Fibroblast of lung (primary cell): ENCODE measurements around the gene HM13. TPM values are rescaled to one million over a fixed set of nuclear protein-coding genes. Genes with fewer than 3 reads are reported as not detected.

Experiments used
- DNase-seq, 2 donors: peaks; one replicate each; pipeline versions ENCODE4 v3.0.0 to v3.0.0-alpha.2; 2010; ENCODE audit warnings: low read depth in 2 of 2
- H2AFZ ChIP-seq: 2 replicates; pipeline ENCODE4 v1.5.1; 2012; ENCODE audit warnings: low read length, control low read depth, inconsistent platforms
- H3K27ac ChIP-seq: 2 replicates; pipeline ENCODE4 v1.5.1; 2011; ENCODE audit warnings: low read length, control low read depth; ENCODE audit not compliant: insufficient read depth
- H3K27me3 ChIP-seq: 2 replicates; pipeline ENCODE4 v1.5.1; 2011; ENCODE audit warnings: mild to moderate bottlenecking, low read length; ENCODE audit not compliant: control insufficient read depth, insufficient read depth
- H3K36me3 ChIP-seq: 2 replicates; pipeline ENCODE4 v1.5.1; 2011; ENCODE audit warnings: low read length; ENCODE audit not compliant: control insufficient read depth, insufficient read depth
- H3K4me1 ChIP-seq: 2 replicates; pipeline ENCODE4 v1.5.1; 2011; ENCODE audit warnings: low read length; ENCODE audit not compliant: control insufficient read depth, insufficient read depth; ENCODE audit errors: extremely low read depth
- H3K4me2 ChIP-seq: 2 replicates; pipeline ENCODE4 v1.5.1; 2011; ENCODE audit warnings: low read length, control low read depth; ENCODE audit not compliant: insufficient read depth; ENCODE audit errors: extremely low read depth
- H3K4me3 ChIP-seq, 4 experiments: fragments of 200-600 bp in 1 of 4; sonication (generic) in 1 of 4; replicated peaks in 1 of 4; 2 replicates each; pipeline ENCODE4 v1.5.1; 2011 to 2016; ENCODE audit warnings: low read length in 4 of 4, low read depth in 3 of 4, mild to moderate bottlenecking in 3 of 4, control low read depth in 2 of 4, inconsistent platforms in 1 of 4, mixed read lengths in 1 of 4; ENCODE audit not compliant: insufficient read depth in 1 of 4; ENCODE audit errors: control extremely low read depth in 1 of 4
- H3K79me2 ChIP-seq: 2 replicates; pipeline ENCODE4 v1.5.1; 2012; ENCODE audit warnings: mild to moderate bottlenecking, low read length, inconsistent platforms; ENCODE audit not compliant: control insufficient read depth, insufficient read depth
- H3K9ac ChIP-seq: 2 replicates; pipeline ENCODE4 v1.5.1; 2011; ENCODE audit warnings: mild to moderate bottlenecking, low read length, control low read depth; ENCODE audit not compliant: insufficient read depth
- H3K9me3 ChIP-seq: 2 replicates; pipeline ENCODE4 v1.5.1; 2012; ENCODE audit warnings: low read depth, low read length; ENCODE audit not compliant: control insufficient read depth, insufficient read depth
- H4K20me1 ChIP-seq: 2 replicates; pipeline ENCODE4 v1.5.1; 2011; ENCODE audit warnings: low read length; ENCODE audit not compliant: control insufficient read depth, insufficient read depth; ENCODE audit errors: extremely low read depth
- EZH2 ChIP-seq: IDR thresholded peaks from 2 replicates; pipeline ENCODE4 v1.5.1; 2012; ENCODE audit warnings: low read length, control low read depth, mild to moderate bottlenecking; ENCODE audit errors: missing control alignments
- polyA plus RNA-seq, 2 donors: library from polyadenylated mRNA; depleted of rRNA in 1 of 2; stranded (reverse) in 1 of 2; unstranded in 1 of 2; fragments of >200 nt; gene quantifications; 2 replicates each; pipeline ENCODE4 v1.2.1, GENCODE V29; 2011 to 2012; ENCODE audit warnings: missing spikeins in 1 of 2
- total RNA-seq: library from RNA; depleted of rRNA; stranded (reverse); fragments of >200 nt; gene quantifications from 2 replicates; pipeline ENCODE4 v1.2.1, GENCODE V29; 2014
- TF ChIP-seq, protein P1 (sequence below), 2 donors: IDR thresholded peaks in 1 of 2; conservative IDR thresholded peaks in 1 of 2; 1 replicate in 1 of 2; 2 replicates in 1 of 2; pipeline ENCODE4 v1.5.1; 2011 to 2012; ENCODE audit warnings: low read length in 2 of 2, control low read depth in 1 of 2, inconsistent platforms in 1 of 2, low read depth in 1 of 2, mild to moderate bottlenecking in 1 of 2

Gene HM13
- total and polyA plus RNA-seq, 2 donors (not counting 1 experiment from before 2014, with no cell fraction given), result 52.5 to 157 TPM

- no peaks in the 10 kb centered on the region for H3K27me3 ChIP-seq
- H3K9ac ChIP-seq, result peak overlapping the region; percentile 59
- H3K27ac ChIP-seq, result peak overlapping the region; percentile 91
- no peak overlapping the region for H2AFZ ChIP-seq
- TF ChIP-seq EZH2, result no peak
- TF ChIP-seq, protein P1, sequence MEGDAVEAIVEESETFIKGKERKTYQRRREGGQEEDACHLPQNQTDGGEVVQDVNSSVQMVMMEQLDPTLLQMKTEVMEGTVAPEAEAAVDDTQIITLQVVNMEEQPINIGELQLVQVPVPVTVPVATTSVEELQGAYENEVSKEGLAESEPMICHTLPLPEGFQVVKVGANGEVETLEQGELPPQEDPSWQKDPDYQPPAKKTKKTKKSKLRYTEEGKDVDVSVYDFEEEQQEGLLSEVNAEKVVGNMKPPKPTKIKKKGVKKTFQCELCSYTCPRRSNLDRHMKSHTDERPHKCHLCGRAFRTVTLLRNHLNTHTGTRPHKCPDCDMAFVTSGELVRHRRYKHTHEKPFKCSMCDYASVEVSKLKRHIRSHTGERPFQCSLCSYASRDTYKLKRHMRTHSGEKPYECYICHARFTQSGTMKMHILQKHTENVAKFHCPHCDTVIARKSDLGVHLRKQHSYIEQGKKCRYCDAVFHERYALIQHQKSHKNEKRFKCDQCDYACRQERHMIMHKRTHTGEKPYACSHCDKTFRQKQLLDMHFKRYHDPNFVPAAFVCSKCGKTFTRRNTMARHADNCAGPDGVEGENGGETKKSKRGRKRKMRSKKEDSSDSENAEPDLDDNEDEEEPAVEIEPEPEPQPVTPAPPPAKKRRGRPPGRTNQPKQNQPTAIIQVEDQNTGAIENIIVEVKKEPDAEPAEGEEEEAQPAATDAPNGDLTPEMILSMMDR (conservative IDR thresholded peaks at IDR 0.05 in 1 of 2, IDR thresholded peaks at IDR 0.05 in 1 of 2; ENCODE audit: low read depth in 1 of 2, low read length in 2 of 2), result peak in 1 of 2 donors; percentile 25
- no peaks in the 10 kb centered on the region for H4K20me1 ChIP-seq
- peaks cover 11% of the 10 kb centered on the region for H3K4me1 ChIP-seq
- DNase-seq, result peak; percentile 90 to 92
- peaks cover 24% of the 10 kb centered on the region for H3K79me2 ChIP-seq
- peak overlapping the region; percentile 66 for H3K4me2 ChIP-seq
- peak overlapping the region; percentile 47 to 70 (median 59) for H3K4me3 ChIP-seq
- H3K36me3 ChIP-seq, result peaks cover 29% of the 10 kb centered on the region
- no peaks in the 10 kb centered on the region for H3K9me3 ChIP-seq
These were observed 32.9 kb downstream of the HM13 start for GRCh38 chr20:31547017-31547675.

DNA sequence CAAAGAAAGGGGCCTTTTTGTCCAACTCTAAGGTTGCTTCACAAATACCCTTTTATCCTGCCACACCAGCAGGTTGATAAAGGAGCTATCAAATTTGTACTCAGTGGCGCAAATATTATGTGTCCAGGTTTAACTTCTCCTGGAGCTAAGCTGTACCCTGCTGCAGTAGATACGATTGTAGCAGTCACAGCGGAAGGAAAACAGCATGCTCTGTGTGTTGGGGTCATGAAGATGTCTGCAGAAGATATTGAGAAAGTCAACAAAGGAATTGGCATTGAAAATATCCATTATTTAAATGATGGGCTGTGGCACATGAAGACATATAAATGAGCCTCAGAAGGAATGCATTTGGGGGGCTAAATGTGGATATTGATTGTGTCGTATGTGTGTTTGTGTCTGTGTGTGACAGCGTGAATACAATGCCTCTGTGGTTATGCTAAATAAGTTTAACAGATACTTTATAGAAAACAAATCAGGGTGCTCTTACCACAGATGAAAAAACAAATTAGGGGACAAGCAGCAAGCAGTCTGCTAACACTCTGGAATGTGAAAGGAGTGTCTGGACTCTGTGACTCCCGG, 33.6 kb downstream of the HM13 start:
- peaks cover 10% of the 10 kb centered on the region for H3K4me1 ChIP-seq
- no peak overlapping the region for H2AFZ ChIP-seq
- peaks cover 24% of the 10 kb centered on the region for H3K79me2 ChIP-seq
- peaks cover 28% of the 10 kb centered on the region for H3K36me3 ChIP-seq
- H3K4me2 ChIP-seq, result peak overlapping the region; percentile 60
- H3K27ac ChIP-seq, result peak overlapping the region; percentile 91
- H3K27me3 ChIP-seq, result no peaks in the 10 kb centered on the region
- H3K4me3 ChIP-seq, result peak overlapping the region; percentile 47 to 70 (median 59)
- no peak for DNase-seq
- peak overlapping the region; percentile 59 for H3K9ac ChIP-seq
- H4K20me1 ChIP-seq, result no peaks in the 10 kb centered on the region
- H3K9me3 ChIP-seq, result no peaks in the 10 kb centered on the region
- TF ChIP-seq, protein P1 (conservative IDR thresholded peaks at IDR 0.05 in 1 of 2, IDR thresholded peaks at IDR 0.05 in 1 of 2; ENCODE audit: low read depth in 1 of 2, low read length in 2 of 2), result no peak
- no peak for TF ChIP-seq EZH2

- H3K9ac ChIP-seq, result no peak overlapping the region
- no peaks in the 10 kb centered on the region for H4K20me1 ChIP-seq
- no peak overlapping the region for H2AFZ ChIP-seq
- H3K27me3 ChIP-seq, result no peaks in the 10 kb centered on the region
- no peak for DNase-seq
- H3K36me3 ChIP-seq, result peaks cover 28% of the 10 kb centered on the region
- no peak overlapping the region for H3K4me2 ChIP-seq
- no peak overlapping the region for H3K27ac ChIP-seq
- peak overlapping the region in 1 of 4 experiments; percentile 70 for H3K4me3 ChIP-seq
- H3K9me3 ChIP-seq, result no peaks in the 10 kb centered on the region
- H3K79me2 ChIP-seq, result peaks cover 23% of the 10 kb centered on the region
- TF ChIP-seq EZH2, result no peak
- TF ChIP-seq, protein P1 (conservative IDR thresholded peaks at IDR 0.05 in 1 of 2, IDR thresholded peaks at IDR 0.05 in 1 of 2; ENCODE audit: low read depth in 1 of 2, low read length in 2 of 2), result no peak
- H3K4me1 ChIP-seq, result peaks cover 9% of the 10 kb centered on the region
These were observed 34.7 kb downstream of the HM13 start for GRCh38 chr20:31548820-31549512.
